IPS DF 4.7 (cell line): Measurements from ENCODE around the gene PLOD2.
A peak's percentile ranks its signal among the peaks of the same experiment; 100 is the strongest.

ENCODE experiments used
- DNase-seq: peaks from one replicate; pipeline ENCODE4 v3.0.0-alpha.2; 2013; ENCODE audit warnings: low spot score; ENCODE audit errors: extremely low read depth

Gene PLOD2

DNA sequence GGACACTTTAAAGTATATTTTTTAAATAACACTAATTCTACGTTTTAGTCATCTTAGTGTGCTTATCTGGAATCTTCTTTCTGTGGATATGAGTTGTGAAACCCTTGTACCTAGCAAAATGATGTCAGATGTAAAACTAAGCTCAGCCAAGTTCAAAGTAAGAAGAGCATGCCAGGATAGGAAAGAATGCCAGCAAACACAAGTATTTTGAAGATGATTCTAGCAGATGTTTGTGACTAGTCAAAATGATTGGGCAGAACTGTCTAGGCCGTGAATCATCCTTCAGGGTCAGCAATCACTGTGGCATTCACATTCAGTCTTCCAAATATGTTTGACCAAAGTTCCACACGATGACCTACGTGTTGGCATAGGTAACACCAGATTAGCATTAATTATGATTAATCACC, 5.4 kb upstream of the PLOD2 start:
- no peak for DNase-seq

- DNase-seq, result no peak
These were observed 4.9 kb upstream of the PLOD2 start for GRCh38 chr3:146165877-146166276.

- no peak for DNase-seq
These were observed 4.2 kb upstream of the PLOD2 start for GRCh38 chr3:146164971-146165769.

DNA sequence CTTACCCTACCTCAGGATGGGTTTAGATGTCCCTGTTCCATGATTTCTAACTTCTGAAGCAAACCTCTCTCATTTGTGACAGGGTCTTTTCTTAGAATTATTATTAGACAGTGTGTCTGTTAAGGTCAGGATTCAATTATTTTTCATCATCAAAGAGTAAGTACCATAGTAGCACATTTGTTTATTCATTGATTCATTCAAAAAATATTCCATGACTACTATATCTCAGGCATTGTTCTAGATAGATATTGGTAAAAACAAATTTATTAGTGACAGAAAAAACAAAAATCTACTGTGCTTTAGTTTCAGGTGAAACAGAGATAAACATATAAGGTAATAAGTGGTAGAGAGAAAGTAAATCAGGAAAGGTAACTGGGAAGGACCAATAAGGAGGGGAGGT, 3.5 kb upstream of the PLOD2 start:
- no peak for DNase-seq

- DNase-seq, result no peak
These were observed 3.1 kb upstream of the PLOD2 start for GRCh38 chr3:146164071-146164470.

DNA sequence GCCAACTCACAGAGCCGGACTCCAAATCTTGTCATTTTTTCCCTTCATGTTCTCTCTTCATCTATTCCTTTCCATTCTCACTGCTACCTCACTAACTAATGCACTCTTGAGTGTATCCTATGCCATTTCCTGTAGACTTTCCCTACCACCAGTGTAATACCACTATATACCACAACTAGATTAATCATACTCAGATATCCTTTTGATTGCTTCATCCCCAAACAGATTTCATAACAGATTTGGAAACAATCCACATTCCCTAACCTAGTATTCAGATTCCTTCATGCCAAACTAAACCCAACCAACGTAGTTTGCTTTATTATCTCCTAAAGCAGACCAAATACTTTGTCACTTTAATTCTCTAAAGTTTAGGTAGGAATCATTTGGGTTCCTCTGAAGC, 2.6 kb upstream of the PLOD2 start:
- DNase-seq, result no peak

DNA sequence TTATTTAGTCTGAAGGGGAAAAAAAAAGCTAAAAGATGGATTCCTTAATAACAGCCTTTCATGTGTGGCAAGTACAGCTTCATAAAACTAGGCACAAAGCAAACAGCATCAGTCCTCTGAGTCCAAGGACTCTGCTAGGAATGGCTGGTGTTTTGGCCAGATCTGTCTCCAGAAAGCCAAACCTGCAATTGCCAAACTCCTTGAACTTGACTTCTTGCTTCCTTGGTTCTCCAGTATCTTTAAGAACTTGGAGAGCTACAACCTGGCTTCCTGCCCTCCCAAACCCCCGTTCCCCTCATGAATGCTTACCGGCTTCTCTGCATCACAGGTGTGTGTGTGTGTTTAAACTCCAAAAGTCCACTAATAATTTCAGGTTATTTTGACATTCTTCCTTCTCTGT, 1.6 kb upstream of the PLOD2 start:
- DNase-seq, result no peak

DNA sequence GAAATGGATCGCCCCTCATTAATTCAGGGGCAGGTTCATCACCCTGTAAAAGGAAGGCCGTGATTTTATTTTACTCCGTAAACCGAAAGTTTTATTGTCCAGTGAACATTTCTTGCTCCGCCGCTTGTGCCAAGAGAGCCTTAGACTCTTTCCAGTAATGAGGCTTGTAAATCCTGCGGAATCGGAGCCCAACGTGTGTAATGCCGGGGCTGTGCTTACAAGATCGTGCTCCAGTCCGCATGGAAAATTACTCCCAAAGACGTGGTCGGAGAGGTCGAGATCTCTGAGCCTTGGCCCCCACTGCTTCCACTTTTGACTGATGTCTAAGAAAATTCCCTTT, 649 bp upstream of the PLOD2 start:
- DNase-seq, result no peak

DNA sequence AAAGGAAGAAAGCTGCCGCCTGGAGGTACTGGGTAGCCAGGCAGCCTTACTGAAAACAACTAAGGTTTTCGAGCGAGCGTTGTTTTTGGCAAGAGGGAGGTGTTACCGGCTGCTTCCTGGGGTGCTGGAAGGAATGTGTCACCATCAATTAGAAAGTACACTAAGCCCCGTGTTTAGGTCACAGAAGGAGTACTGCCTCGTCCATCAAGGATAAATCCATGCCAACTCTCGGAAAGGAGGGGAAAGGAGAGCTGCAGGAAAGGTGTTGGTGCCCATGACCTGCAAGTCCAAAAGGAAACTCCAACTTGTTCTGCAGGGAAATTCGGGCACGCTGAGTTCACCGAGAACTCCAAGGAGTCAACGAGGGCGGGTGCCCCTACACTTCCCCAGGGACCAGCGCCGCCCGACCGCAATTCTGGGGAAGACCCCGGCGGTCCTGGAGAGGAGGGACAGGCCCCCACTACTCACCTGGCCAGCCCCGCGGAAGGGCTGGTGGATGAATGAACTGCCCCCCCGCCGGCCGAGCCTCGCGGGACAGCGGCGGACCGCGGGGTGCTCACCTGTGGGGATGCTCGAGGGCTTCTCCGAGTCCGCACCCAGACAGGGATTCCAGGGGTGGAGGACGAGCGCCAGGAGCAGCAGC, 542 bp downstream of the PLOD2 start:
- peak; percentile 68 for DNase-seq

DNA sequence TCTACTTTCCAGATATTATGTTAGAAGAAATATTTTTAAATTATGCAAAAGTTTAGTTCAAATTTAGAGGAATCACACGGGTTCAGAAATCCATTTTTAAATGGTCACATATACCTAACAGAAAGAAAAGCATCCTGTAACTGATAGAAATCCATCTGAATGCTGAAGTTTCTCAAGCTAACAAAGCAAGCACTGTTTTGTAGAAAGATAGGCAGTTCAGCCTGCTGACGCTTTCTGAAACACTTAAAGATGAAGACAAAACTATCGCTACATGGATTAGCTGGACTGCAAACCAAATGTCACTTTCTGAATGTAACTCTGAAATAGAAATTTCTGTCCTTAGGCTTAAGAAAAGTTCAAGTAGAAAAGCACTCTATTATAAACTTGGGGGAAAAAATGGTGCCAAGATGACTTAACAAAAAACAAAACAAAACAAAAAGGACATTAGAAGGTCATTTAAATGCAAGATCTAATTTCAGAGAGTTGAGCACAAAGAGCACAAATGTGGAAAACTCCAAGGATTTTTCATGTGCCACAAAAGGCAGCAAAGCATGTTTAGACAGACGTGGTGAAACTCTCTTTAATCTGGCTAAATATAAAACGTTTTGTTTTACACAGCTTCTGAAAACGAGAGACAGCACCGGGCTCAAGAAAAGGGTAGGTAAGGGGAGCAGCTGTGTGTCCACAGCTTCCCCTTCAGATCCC, 1.2 kb downstream of the PLOD2 start:
- DNase-seq, result no peak

DNA sequence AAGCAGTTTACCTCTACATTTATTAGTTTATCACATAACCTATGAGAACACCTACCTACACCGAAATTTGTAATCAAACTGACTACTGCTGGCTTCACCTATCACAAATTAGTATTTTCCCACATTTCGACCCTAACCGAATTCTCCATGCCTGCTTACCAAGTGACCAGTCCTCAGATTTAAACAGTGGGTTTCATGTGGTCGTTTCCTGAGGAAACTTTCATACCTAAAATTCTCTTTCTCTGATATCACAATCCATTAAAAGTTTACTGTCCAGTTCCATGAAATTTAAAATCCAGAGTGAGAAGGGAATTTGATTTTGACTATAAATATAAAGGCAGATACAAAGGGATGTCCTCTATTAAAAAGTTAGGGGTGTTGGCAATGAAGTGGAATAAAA, 1.9 kb downstream of the PLOD2 start:
- DNase-seq, result no peak

GRCh38 chr3:146157325-146158060, 3.5 kb downstream of the PLOD2 start:
- no peak for DNase-seq

DNA sequence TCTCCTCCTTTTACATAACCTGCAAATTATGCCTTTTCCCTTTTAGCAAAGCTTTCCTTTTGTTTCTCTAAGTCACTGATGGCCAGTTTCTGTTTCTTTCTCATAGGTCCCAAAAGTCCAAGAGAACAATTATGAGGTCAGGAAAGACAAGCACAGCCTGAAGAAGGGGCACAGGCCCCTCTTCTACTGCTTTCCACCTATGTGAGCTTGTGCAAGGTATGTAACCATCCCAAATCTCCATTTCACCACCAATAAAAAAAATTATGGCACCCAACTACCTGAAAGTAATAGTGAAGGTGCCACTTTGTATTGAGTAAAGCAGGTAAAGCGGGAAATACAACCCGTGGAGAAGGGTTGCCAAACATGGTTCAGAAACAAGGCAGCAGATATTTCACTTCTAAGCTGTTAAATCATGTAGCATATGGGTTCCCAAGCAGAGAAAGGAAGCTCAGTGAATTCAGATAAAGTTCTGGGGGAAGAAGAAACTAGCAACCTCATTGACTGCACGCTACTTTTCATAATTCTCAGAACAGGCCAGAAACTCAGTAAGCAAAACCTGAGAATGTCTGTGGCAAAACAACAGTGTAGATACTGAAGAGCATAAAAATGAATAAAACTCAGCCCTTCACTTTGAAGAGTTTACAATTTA, 4.2 kb downstream of the PLOD2 start:
- DNase-seq, result no peak

- no peak for DNase-seq
These were observed 4.9 kb downstream of the PLOD2 start for GRCh38 chr3:146156095-146156494.

DNA sequence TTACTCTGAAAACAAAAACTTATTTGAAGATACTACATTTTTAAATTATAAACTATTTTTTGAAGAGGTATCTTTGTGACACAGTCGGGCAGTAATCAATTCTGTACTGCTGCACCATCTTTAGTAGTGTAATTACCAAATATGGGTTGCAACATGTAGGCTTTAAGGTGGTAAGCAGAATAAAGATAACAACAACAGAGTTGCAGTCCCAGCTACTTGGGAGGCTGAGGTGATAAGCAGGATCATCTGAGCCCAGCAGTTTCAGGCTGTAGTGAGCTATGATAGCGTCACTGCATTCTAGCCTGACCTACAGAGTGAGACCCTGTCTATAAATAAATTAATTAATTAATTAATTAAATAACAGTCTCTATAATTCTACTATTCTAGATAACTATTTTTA, 6.0 kb downstream of the PLOD2 start:
- no peak for DNase-seq

GRCh38 chr3:146154316-146154715, 6.7 kb downstream of the PLOD2 start:
- DNase-seq, result no peak

- DNase-seq, result no peak
These were observed 7.6 kb downstream of the PLOD2 start for GRCh38 chr3:146153429-146153828.

- DNase-seq, result no peak
These were observed 8.2 kb downstream of the PLOD2 start for GRCh38 chr3:146152834-146153233.

DNA sequence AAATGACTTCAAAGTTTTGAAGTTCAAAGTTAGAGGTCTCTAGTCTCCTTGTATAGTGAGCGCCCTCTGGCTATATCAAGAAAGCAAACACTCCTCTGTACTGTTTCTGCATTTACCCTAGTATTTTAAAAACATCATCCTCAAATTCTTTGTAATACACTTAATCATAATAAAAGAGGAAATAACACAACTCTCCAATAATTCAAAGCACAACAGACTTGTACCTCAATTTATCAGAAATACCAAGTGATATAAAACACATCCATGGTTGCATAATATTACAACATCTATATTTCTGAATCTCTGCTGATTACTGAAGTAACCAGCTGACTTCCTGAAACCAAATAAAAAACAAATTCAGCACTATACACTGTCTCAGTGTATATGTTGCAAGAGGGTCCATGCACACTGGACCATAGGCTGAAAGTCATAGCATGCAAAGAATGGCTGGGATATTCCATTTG, 12.5 kb downstream of the PLOD2 start:
- no peak for DNase-seq

DNA sequence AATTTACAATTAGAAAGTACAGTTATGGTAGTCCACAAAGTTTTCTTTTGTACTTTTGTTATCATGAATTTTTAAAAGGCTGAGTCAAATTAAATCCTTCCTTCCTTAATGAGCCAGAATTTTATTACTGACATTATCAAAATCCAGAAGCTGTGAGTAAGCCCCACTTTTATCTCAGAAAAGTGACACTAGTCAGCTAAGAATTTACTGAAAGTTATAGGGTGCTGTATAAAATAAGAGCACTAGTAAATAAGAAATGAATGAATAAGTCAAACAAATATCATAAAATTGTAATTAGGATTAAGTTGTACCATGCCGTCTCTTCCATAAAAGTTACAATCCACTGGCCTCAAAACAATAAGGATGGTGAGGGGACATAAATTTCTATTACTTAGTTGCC, 15.3 kb downstream of the PLOD2 start:
- no peak for DNase-seq

GRCh38 chr3:146142757-146143156, 18.2 kb downstream of the PLOD2 start:
- DNase-seq, result no peak
